ENCODE data around the gene CSRP1.

Gene CSRP1

GRCh38 chr1:201436393-201436792 is 70.5 kb downstream of the CSRP1 start:
- DNase-seq (ENCODE audit: low read depth) = no peak
- no peak for TF ChIP-seq CTCF (IDR thresholded peaks at IDR 0.05; ENCODE audit: insufficient read depth, low read depth, low read length, missing control alignments)
- no peak overlapping the region for H3K4me3 ChIP-seq (ENCODE audit: low read depth, low read length)

DNA sequence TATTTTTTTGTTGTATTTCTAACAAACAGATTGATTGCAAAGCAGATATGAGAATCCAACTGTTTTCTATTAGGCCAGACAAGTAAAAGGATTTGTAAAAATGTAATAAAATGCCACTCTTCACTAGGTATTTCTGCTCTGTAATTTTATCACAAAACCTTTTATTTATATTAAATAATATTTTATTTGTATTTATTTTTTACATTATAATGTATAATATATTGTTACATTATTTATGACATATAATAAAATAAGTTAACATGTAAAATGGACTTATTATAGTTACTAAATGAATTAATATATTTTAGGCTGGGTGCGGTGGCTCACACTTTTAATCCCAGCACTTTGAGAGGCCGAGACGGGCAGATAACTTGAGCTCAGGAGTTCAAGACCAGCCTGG is 72.7 kb downstream of the CSRP1 start:
- H3K4me3 ChIP-seq (ENCODE audit: low read depth, low read length) = no peak overlapping the region
- no peak for TF ChIP-seq CTCF (IDR thresholded peaks at IDR 0.05; ENCODE audit: insufficient read depth, low read depth, low read length, missing control alignments)

GRCh38 chr1:201433609-201434008 is 73.3 kb downstream of the CSRP1 start:
- no peak overlapping the region for H3K4me3 ChIP-seq (ENCODE audit: low read depth, low read length)
- DNase-seq (ENCODE audit: low read depth) = no peak
- TF ChIP-seq CTCF (IDR thresholded peaks at IDR 0.05; ENCODE audit: insufficient read depth, low read depth, low read length, missing control alignments) = no peak

More for the DNA sequence above, 72.7 kb downstream of the CSRP1 start:
- no peak for DNase-seq (ENCODE audit: low read depth)

Measured in GM12865 (cell line).